SK-N-SH treated with all-trans-retinoic acid at 6 μM for 48 hours (cell line): ENCODE results near the gene ATP6AP1.

Source experiments
- ARNTL ChIP-seq: fragments of 450-650 bp; formaldehyde crosslinking; IDR thresholded peaks from 2 replicates; pipeline ENCODE4 v1.5.0; 2020; ENCODE audit warnings: low read depth, mild to moderate bottlenecking, moderate library complexity, borderline replicate concordance
- GLIS3 ChIP-seq: fragments of 250-450 bp; sonication (Bioruptor Pico); IDR thresholded peaks from 2 replicates; pipeline ENCODE4 v1.5.0; 2020; ENCODE audit warnings: mild to moderate bottlenecking, moderate library complexity
- OSR1 ChIP-seq: fragments of 250-450 bp; sonication (Bioruptor Pico); IDR thresholded peaks from 2 replicates; pipeline ENCODE4 v1.8.0; 2022; ENCODE audit warnings: moderate library complexity, mild to moderate bottlenecking, inconsistent platforms
- TCF4 ChIP-seq: fragments of 250-450 bp; sonication (Bioruptor Pico); IDR thresholded peaks from 2 replicates; pipeline ENCODE4 v1.8.0; 2021; ENCODE audit warnings: mild to moderate bottlenecking, moderate library complexity, borderline replicate concordance
- ZFP3 ChIP-seq: fragments of 250-450 bp; sonication (Bioruptor Pico); IDR thresholded peaks from 2 replicates; pipeline ENCODE4 v1.5.0; 2020; ENCODE audit warnings: mild to moderate bottlenecking, moderate library complexity
- ZFP30 ChIP-seq: fragments of 450-650 bp; formaldehyde crosslinking; IDR thresholded peaks from 2 replicates; pipeline ENCODE4 v1.5.0; 2022; ENCODE audit warnings: mild to moderate bottlenecking, moderate library complexity
- ZNF8 ChIP-seq: fragments of 450-650 bp; formaldehyde crosslinking; IDR thresholded peaks from 2 replicates; pipeline ENCODE4 v1.5.0; 2020; ENCODE audit warnings: mild to moderate bottlenecking, moderate library complexity
- TF ChIP-seq, protein P1 (sequence below): fragments of 250-450 bp; sonication (Bioruptor Pico); IDR thresholded peaks from 2 replicates; pipeline ENCODE4 v1.8.0; 2021; ENCODE audit warnings: low read depth, mild to moderate bottlenecking, moderate library complexity, borderline replicate concordance
- TF ChIP-seq, protein P2 (sequence below): fragments of 250-450 bp; sonication (Bioruptor Pico); IDR thresholded peaks from 2 replicates; pipeline ENCODE4 v1.8.0; 2020; ENCODE audit warnings: mild to moderate bottlenecking, moderate library complexity, borderline replicate concordance

DNA sequence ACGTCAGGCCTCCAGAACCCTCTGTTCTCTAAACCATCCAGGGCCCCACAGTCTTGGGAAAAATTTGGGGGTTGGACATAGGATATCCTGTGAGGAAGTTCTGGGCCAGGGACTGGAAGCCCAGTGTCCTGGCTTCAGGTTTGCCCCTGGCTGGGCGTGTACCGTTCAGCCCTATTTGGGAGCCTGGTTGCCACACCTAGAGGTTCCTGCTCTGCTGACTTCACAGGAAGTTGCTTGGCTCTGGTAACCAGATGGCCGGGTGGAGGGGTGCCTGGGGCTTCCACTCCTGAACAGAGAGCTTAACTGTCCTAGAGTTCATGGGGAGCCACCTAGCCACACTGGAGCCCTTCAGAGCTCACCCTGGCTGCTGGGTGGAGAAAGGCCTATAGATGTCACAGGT, 16.0 kb upstream of the ATP6AP1 start:
- TF ChIP-seq OSR1 = no peak
- no peak for TF ChIP-seq ZFP30 (CRISPR knock-in tag)
- TF ChIP-seq, protein P1, sequence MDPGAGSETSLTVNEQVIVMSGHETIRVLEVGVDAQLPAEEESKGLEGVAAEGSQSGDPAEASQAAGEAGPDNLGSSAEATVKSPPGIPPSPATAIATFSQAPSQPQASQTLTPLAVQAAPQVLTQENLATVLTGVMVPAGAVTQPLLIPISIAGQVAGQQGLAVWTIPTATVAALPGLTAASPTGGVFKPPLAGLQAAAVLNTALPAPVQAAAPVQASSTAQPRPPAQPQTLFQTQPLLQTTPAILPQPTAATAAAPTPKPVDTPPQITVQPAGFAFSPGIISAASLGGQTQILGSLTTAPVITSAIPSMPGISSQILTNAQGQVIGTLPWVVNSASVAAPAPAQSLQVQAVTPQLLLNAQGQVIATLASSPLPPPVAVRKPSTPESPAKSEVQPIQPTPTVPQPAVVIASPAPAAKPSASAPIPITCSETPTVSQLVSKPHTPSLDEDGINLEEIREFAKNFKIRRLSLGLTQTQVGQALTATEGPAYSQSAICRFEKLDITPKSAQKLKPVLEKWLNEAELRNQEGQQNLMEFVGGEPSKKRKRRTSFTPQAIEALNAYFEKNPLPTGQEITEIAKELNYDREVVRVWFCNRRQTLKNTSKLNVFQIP (CRISPR knock-in tag) = no peak
- TF ChIP-seq, protein P2, sequence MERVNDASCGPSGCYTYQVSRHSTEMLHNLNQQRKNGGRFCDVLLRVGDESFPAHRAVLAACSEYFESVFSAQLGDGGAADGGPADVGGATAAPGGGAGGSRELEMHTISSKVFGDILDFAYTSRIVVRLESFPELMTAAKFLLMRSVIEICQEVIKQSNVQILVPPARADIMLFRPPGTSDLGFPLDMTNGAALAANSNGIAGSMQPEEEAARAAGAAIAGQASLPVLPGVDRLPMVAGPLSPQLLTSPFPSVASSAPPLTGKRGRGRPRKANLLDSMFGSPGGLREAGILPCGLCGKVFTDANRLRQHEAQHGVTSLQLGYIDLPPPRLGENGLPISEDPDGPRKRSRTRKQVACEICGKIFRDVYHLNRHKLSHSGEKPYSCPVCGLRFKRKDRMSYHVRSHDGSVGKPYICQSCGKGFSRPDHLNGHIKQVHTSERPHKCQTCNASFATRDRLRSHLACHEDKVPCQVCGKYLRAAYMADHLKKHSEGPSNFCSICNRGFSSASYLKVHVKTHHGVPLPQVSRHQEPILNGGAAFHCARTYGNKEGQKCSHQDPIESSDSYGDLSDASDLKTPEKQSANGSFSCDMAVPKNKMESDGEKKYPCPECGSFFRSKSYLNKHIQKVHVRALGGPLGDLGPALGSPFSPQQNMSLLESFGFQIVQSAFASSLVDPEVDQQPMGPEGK (CRISPR knock-in tag) = no peak
- no peak for TF ChIP-seq ZFP3
- TF ChIP-seq ARNTL = no peak
- TF ChIP-seq ZNF8 (CRISPR knock-in tag) = no peak
- no peak for TF ChIP-seq GLIS3 (CRISPR knock-in tag)
- TF ChIP-seq TCF4 (CRISPR knock-in tag) = no peak
